Activated CD8-positive, alpha-beta memory T cell treated with anti-CD3 and anti-CD28 coated beads for 48 hours (primary cell): ENCODE data around the gene AGGF1.
"Not testable (repeated sequence)": the region's sequence is repeated elsewhere in the genome, so short reads cannot be mapped to it uniquely, and the experiment has no call there.

ENCODE experiments used
- DNase-seq, 3 experiments: peaks; one replicate each; pipeline ENCODE4 v3.0.0-alpha.2; 2020; ENCODE audit warnings: low read depth in 2 of 3, low spot score in 2 of 3

Gene AGGF1

DNA sequence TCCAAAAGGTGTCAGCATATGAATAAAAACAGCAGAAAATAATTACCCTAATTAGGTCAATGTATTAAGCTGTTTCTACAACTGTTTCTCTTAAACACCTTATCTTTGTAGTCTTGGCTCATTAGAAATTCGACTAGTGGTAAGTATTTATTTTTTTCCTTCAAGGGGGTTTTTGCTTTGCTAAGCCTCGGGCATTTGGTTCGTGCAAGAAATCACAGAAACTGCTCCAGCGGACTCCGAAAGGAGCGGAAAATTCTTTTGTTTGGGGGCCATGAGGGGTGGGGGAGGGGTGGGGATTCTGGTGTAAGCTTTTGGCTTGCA, 56.1 kb downstream of the AGGF1 start:
- DNase-seq, result no peak

DNA sequence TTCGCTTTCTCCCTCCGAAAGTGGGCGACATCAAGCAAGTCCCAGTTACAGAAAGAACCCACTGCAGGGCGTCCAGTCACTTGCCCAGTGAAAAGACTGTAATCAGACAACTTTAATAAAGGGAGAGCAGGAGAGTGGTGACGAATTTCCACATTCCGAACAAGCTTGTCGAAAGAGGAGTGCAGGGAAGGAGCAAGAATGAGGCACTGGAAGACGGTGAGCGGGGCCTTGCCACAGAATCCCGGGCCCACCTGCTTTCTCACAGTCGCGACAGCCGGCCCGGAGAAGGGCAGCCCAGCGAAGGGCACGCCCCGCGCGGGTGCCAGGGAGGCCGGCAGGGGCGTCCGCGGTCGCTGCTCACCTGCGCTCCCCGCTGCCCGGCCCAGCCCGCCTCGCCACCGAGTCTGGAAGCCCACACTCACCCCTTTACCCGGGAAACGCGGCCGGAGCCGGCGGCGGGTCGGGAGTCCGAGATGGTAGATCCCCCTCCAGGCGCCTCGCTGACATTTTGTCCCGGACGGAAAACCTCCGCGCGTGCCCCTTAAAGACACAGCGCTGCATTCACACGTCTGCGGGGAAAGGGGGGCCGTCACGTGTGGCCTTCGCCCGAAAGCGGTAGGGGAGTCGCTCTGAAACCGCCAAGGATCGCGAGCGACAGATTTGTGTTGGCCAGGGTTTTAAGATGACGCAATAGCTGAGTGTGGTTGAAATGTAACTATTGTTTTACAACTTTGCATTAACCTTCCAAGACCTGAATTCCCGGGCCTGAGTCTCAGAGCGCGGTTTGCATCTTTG, 56.7 kb downstream of the AGGF1 start, which contains the start of gene ZBED3:
ZBED3 (minus strand) TSS at position 597 of the 795 bp plus-strand sequence. CDS start 9,407 bp downstream, outside the sequence.
- peak in 2 of 3 experiments; percentile 16 to 26 for DNase-seq

- no peak for DNase-seq
Measured at GRCh38 chr5:77087484-77088261, 57.5 kb downstream of the AGGF1 start.

DNA sequence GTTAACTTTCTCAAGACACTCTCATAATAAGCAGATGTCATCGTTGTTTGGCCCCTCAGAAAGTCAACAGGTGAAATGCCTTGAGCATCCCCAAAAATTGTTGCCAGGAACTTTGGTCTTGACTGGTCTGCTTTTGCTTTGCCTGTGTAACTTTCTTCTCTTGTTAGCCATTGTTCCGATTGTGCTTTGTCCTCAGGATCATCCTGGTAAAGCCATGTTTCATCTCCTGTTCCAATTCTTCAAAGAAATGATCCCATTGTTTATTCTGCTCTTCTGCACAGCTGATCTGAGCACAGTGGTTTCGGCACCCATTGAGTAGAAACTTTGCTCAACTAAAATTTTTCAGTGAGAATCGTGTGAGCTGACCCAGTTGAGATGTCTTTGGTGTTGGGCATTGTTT, 65.0 kb downstream of the AGGF1 start:
- no peak for DNase-seq

GRCh38 chr5:77101298-77101697, 71.1 kb downstream of the AGGF1 start:
- no peak for DNase-seq

- DNase-seq, result no peak
Measured at GRCh38 chr5:77102549-77102948, 72.3 kb downstream of the AGGF1 start.

DNA sequence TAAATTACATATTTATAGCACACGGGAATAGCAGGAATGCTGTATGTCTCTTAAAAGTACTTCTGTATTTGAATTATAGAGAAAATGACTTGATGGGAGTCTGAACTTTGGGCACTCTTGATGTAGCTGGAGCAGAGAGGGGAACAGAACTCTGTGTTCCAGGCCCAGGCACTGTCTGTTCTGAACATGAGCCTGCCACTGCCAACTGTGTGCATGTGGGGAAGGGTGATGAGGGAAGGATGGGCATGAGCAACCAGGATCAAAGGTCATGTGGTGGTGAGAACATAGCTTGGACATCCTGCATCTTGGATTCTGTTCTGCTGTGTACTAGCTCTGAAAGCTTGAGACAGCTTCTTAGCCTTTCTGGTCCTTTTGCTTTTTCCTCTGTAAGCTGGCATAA, 73.3 kb downstream of the AGGF1 start:
- DNase-seq, result no peak

GRCh38 chr5:77104813-77105212, 74.6 kb downstream of the AGGF1 start:
- DNase-seq, result no peak

GRCh38 chr5:77107035-77107434, 76.8 kb downstream of the AGGF1 start:
- DNase-seq, result not testable (repeated sequence)
